ENCODE measurements around the gene UCK2. TPM values are rescaled to one million over a fixed set of nuclear protein-coding genes. Genes with fewer than 3 reads are reported as not detected.
A peak's percentile ranks its signal among the peaks of the same experiment; 100 is the strongest.

UCK2 gene
- total and polyA plus RNA-seq, 9 of the 15 experiments (the other 6 are each of a cell fraction or from before 2014, with no cell fraction given) = 71.6 to 145 (median 95.8) TPM

DNA sequence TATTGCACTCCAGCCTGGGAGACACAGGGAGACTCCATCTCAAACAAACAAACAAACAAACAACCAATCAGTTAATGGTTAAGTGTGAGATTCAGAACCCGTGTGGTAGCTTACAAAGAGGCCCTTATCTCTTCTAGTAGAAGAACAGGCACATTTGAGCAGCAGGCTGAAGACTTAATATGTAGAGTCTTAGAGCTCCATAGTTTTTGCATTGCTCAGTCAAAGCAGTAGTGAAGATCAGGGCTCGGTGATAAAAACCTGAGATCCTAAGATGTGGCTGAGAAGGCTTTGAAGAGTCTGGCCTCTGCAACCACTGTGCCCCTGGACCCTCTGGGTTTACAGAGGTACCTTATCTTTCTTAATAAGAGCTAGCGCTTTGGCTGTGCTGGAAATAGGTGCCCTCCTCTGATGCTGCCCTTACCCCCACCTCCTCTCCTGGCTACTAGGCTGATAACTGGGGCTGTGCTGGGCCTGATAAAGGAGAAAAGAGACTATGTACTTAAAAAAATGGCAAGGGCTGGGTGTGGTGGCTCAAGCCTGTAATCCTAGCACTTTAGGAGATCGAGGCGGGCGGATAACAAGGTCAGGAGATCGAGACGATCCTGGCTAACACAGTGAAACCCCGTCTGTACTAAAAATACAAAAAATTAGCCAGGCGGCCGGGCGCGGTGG lies 10.5 kb upstream of the UCK2 start:
- Histone ChIP-seq H3K4me3 (no peak overlapping the region), H3K27ac (ENCODE audit: extremely low read depth, low read depth, low read length) (no peak overlapping the region), H3K9me3 (replicated peaks; ENCODE audit: control insufficient read depth, insufficient read depth, low read depth, low read length) (no peaks in the 10 kb centered on the region), H3K79me2 (ENCODE audit: control insufficient read depth, insufficient read depth, low read length) (no peaks in the 10 kb centered on the region), H3K9me1 (ENCODE audit: control insufficient read depth, insufficient read depth, low read length) (no peaks in the 10 kb centered on the region), H3K27me3 (ENCODE audit: control insufficient read depth in 2 of 2, insufficient read depth in 2 of 2, low read length in 2 of 2) (no peaks in the 10 kb centered on the region), H3K9ac (ENCODE audit: insufficient read depth in 1 of 2, low read depth in 2 of 2, low read length in 2 of 2) (no peak overlapping the region), H2AFZ (ENCODE audit: low read depth, low read length) (0 out of 2 replicates have a peak overlapping the region, but pooled peaks have one; percentile 7), H3K36me3 (ENCODE audit: control insufficient read depth, insufficient read depth, low read length) (no peaks in the 10 kb centered on the region), H3K4me2 (ENCODE audit: insufficient read depth, low read length) (peak overlapping the region; percentile 49), H3K4me1 (replicated peaks in 1 of 2; ENCODE audit: control insufficient read depth in 2 of 2, insufficient read depth in 2 of 2, low read length in 2 of 2) (peaks cover 16 to 19% of the 10 kb centered on the region in 2 experiments), H4K20me1 (replicated peaks; ENCODE audit: control insufficient read depth, insufficient read depth, low read length) (0 out of 2 replicates have a peak, but pooled peaks cover 8% of the 10 kb centered on the region)
- BruUV-seq (replicated peaks) = no TSS peak
- POLR2A ChIA-PET = interaction anchor here (0.6 to 6.9 kb wide), 5 partner anchors 13 to 219 kb away, joined by 3 to 48 read pairs (median 6); partner anchors contain the start of genes TMCO1 and UCK2
- WGBS (ENCODE audit: insufficient coverage, low coverage, missing lambda C conversion rate) = 0% methylated on average over 13 of the region's 13 CpGs
- in situ Hi-C loops (cut with MboI) (no loop called here), intact Hi-C loops (cut with micrococcal nuclease) (no loop called here)
- peak; percentile 55 for FAIRE-seq
- peak; percentile 89 for ATAC-seq
- DNase-seq (ENCODE audit: extremely low read depth in 1 of 4, low spot score in 3 of 4) = peak in 2 of 4 experiments; percentile 74 to 88
- CTCF ChIA-PET (ENCODE audit: low intra/inter-chr PET ratio) = no interaction called here
- TF ChIP-seq MEF2A (IDR thresholded peaks at IDR 0.05; ENCODE audit: control insufficient read depth, low read depth, low read length) = no peak
- no peak for TF ChIP-seq TAF15 (IDR thresholded peaks at IDR 0.05; ENCODE audit: low read depth, low read length)
- TF ChIP-seq POLR2AphosphoS2 (IDR thresholded peaks at IDR 0.05; ENCODE audit: low read length) = no peak
- no peak for TF ChIP-seq ZNF224 (CRISPR knock-in tag; IDR thresholded peaks at IDR 0.05)
- TF ChIP-seq, protein P1, sequence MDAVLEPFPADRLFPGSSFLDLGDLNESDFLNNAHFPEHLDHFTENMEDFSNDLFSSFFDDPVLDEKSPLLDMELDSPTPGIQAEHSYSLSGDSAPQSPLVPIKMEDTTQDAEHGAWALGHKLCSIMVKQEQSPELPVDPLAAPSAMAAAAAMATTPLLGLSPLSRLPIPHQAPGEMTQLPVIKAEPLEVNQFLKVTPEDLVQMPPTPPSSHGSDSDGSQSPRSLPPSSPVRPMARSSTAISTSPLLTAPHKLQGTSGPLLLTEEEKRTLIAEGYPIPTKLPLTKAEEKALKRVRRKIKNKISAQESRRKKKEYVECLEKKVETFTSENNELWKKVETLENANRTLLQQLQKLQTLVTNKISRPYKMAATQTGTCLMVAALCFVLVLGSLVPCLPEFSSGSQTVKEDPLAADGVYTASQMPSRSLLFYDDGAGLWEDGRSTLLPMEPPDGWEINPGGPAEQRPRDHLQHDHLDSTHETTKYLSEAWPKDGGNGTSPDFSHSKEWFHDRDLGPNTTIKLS (IDR thresholded peaks at IDR 0.05; ENCODE audit: borderline replicate concordance, low read depth) = no peak
- no peak for TF ChIP-seq HOXB6 (CRISPR knock-in tag; IDR thresholded peaks at IDR 0.05; ENCODE audit: borderline replicate concordance)
- no peak for TF ChIP-seq ZZZ3 (IDR thresholded peaks at IDR 0.05)
- peak; percentile 48 to 70 for TF ChIP-seq TRIM24 (IDR thresholded peaks at IDR 0.05)
- TF ChIP-seq ZNF518B (CRISPR knock-in tag; IDR thresholded peaks at IDR 0.05) = no peak
- peak in 1 of 2 experiments; percentile 18 for TF ChIP-seq AFF1 (IDR thresholded peaks at IDR 0.05; ENCODE audit: low read depth in 1 of 2, partially characterized antibody in 2 of 2)

All from K562 (cell line).